SK-N-SH treated with all-trans-retinoic acid at 6 μM for 48 hours (cell line): ENCODE measurements around the gene ZNF322.
A peak's percentile ranks its signal among the peaks of the same experiment; 100 is the strongest.

Experiments
- ATAC-seq: fragments of 200-7000 bp; cut with Tn5 transposase; 3 replicates; pipeline ENCODE4 v1.9.1; 2020; ENCODE audit warnings: mild to moderate bottlenecking, moderate library complexity
- ARNTL ChIP-seq: fragments of 450-650 bp; formaldehyde crosslinking; IDR thresholded peaks from 2 replicates; pipeline ENCODE4 v1.5.0; 2020; ENCODE audit warnings: low read depth, mild to moderate bottlenecking, moderate library complexity, borderline replicate concordance
- BACH2 ChIP-seq: fragments of 250-450 bp; sonication (Bioruptor Pico); IDR thresholded peaks from 2 replicates; pipeline ENCODE4 v1.9.0; 2021; ENCODE audit warnings: mild to moderate bottlenecking, borderline replicate concordance
- CREB5 ChIP-seq: fragments of 250-450 bp; sonication (Bioruptor Pico); IDR thresholded peaks from 2 replicates; pipeline ENCODE4 v1.5.1; 2020; ENCODE audit warnings: low read depth, mild to moderate bottlenecking, moderate library complexity
- CSDC2 ChIP-seq: fragments of 250-450 bp; sonication (Bioruptor Pico); IDR thresholded peaks from 2 replicates; pipeline ENCODE4 v1.5.0; 2020; ENCODE audit warnings: mild to moderate bottlenecking, moderate library complexity
- GLIS3 ChIP-seq: fragments of 250-450 bp; sonication (Bioruptor Pico); IDR thresholded peaks from 2 replicates; pipeline ENCODE4 v1.5.0; 2020; ENCODE audit warnings: mild to moderate bottlenecking, moderate library complexity
- ISL1 ChIP-seq: fragments of 250-450 bp; sonication (Bioruptor Pico); IDR thresholded peaks from 2 replicates; pipeline ENCODE4 v2.1.2; 2022; ENCODE audit warnings: mild to moderate bottlenecking, moderate library complexity
- OSR1 ChIP-seq: fragments of 250-450 bp; sonication (Bioruptor Pico); IDR thresholded peaks from 2 replicates; pipeline ENCODE4 v1.8.0; 2022; ENCODE audit warnings: moderate library complexity, mild to moderate bottlenecking, inconsistent platforms
- PATZ1 ChIP-seq: fragments of 250-450 bp; sonication (Bioruptor Pico); IDR thresholded peaks from 2 replicates; pipeline ENCODE4 v1.8.0; 2020; ENCODE audit warnings: mild to moderate bottlenecking, moderate library complexity, borderline replicate concordance
- PPARA ChIP-seq: fragments of 250-450 bp; sonication (Bioruptor Pico); IDR thresholded peaks from 2 replicates; pipeline ENCODE4 v1.5.0; 2020; ENCODE audit warnings: mild to moderate bottlenecking, borderline replicate concordance
- SNAI2 ChIP-seq: fragments of 250-450 bp; sonication (Bioruptor Pico); IDR thresholded peaks from 2 replicates; pipeline ENCODE4 v1.5.0; 2020; ENCODE audit warnings: mild to moderate bottlenecking, moderate library complexity
- TCF4 ChIP-seq: fragments of 250-450 bp; sonication (Bioruptor Pico); IDR thresholded peaks from 2 replicates; pipeline ENCODE4 v1.8.0; 2021; ENCODE audit warnings: mild to moderate bottlenecking, moderate library complexity, borderline replicate concordance
- TOX ChIP-seq: fragments of 250-450 bp; sonication (Bioruptor Pico); IDR thresholded peaks from 2 replicates; pipeline ENCODE4 v1.8.0; 2021; ENCODE audit warnings: mild to moderate bottlenecking, moderate library complexity, borderline replicate concordance
- TSHZ2 ChIP-seq: fragments of 250-450 bp; sonication (Bioruptor Pico); IDR thresholded peaks from 2 replicates; pipeline ENCODE4 v1.5.0; 2020; ENCODE audit warnings: mild to moderate bottlenecking, moderate library complexity
- ZC3H10 ChIP-seq: fragments of 250-450 bp; sonication (Bioruptor Pico); IDR thresholded peaks from 2 replicates; pipeline ENCODE4 v1.5.1; 2021; ENCODE audit warnings: mild to moderate bottlenecking, moderate library complexity
- ZFP3 ChIP-seq: fragments of 250-450 bp; sonication (Bioruptor Pico); IDR thresholded peaks from 2 replicates; pipeline ENCODE4 v1.5.0; 2020; ENCODE audit warnings: mild to moderate bottlenecking, moderate library complexity
- ZFP30 ChIP-seq: fragments of 450-650 bp; formaldehyde crosslinking; IDR thresholded peaks from 2 replicates; pipeline ENCODE4 v1.5.0; 2022; ENCODE audit warnings: mild to moderate bottlenecking, moderate library complexity
- ZNF565 ChIP-seq: fragments of 450-650 bp; formaldehyde crosslinking; conservative IDR thresholded peaks from 2 replicates; pipeline ENCODE4 v1.5.0; 2020; ENCODE audit warnings: low read depth, mild to moderate bottlenecking, moderate library complexity
- ZNF70 ChIP-seq: fragments of 450-650 bp; formaldehyde crosslinking; IDR thresholded peaks from 2 replicates; pipeline ENCODE4 v1.5.0; 2020; ENCODE audit warnings: mild to moderate bottlenecking, moderate library complexity
- TF ChIP-seq, protein P1 (sequence below): fragments of 250-450 bp; sonication (Bioruptor Pico); IDR thresholded peaks from 2 replicates; pipeline ENCODE4 v1.5.1; 2021; ENCODE audit warnings: mild to moderate bottlenecking, moderate library complexity
- TF ChIP-seq, protein P2 (sequence below): fragments of 250-450 bp; sonication (Bioruptor Pico); IDR thresholded peaks from 2 replicates; pipeline ENCODE4 v1.8.0; 2021; ENCODE audit warnings: low read depth, mild to moderate bottlenecking, moderate library complexity, borderline replicate concordance

ZNF322 gene

DNA sequence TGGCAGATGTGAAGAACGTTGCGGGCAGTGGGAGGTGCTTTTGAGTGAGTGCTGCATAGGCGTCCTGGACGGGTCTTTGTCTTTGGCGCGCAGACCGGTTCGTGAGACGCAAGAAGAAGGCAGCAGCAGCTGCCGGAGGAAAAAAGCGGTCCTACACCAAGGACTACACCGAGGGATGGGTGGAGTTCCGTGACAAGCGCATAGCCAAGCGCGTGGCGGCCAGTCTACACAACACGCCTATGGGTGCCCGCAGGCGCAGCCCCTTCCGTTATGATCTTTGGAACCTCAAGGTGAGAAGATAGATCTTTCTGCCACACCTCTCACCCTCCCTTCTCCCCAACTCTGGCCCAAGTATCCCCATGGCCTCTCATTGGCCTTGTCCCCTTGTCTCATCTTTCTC is 61.7 kb downstream of the ZNF322 start:
- ATAC-seq, result no peak
- TF ChIP-seq ZNF70, result no peak
- TF ChIP-seq ARNTL, result no peak
- TF ChIP-seq ISL1 (CRISPR knock-in tag), result no peak
- TF ChIP-seq ZNF565 (CRISPR knock-in tag), result no peak
- TF ChIP-seq TOX (CRISPR knock-in tag), result no peak
- no peak for TF ChIP-seq TCF4
- no peak for TF ChIP-seq ZFP3 (CRISPR knock-in tag)
- no peak for TF ChIP-seq GLIS3 (CRISPR knock-in tag)
- no peak for TF ChIP-seq ZC3H10 (CRISPR knock-in tag)
- no peak for TF ChIP-seq BACH2 (CRISPR knock-in tag)
- no peak for TF ChIP-seq CREB5 (CRISPR knock-in tag)
- TF ChIP-seq PPARA (CRISPR knock-in tag), result no peak

GRCh38 chr6:26597389-26597766 is 62.2 kb downstream of the ZNF322 start:
- ATAC-seq, result no peak
- TF ChIP-seq ZNF70 (no peak), PPARA (CRISPR knock-in tag) (no peak), TOX (CRISPR knock-in tag) (no peak), BACH2 (CRISPR knock-in tag) (no peak), TSHZ2 (CRISPR knock-in tag) (no peak), TCF4 (no peak), CSDC2 (no peak), ZC3H10 (CRISPR knock-in tag) (no peak), ZFP3 (CRISPR knock-in tag) (no peak), SNAI2 (no peak), OSR1 (no peak), ZNF565 (CRISPR knock-in tag) (no peak)

DNA sequence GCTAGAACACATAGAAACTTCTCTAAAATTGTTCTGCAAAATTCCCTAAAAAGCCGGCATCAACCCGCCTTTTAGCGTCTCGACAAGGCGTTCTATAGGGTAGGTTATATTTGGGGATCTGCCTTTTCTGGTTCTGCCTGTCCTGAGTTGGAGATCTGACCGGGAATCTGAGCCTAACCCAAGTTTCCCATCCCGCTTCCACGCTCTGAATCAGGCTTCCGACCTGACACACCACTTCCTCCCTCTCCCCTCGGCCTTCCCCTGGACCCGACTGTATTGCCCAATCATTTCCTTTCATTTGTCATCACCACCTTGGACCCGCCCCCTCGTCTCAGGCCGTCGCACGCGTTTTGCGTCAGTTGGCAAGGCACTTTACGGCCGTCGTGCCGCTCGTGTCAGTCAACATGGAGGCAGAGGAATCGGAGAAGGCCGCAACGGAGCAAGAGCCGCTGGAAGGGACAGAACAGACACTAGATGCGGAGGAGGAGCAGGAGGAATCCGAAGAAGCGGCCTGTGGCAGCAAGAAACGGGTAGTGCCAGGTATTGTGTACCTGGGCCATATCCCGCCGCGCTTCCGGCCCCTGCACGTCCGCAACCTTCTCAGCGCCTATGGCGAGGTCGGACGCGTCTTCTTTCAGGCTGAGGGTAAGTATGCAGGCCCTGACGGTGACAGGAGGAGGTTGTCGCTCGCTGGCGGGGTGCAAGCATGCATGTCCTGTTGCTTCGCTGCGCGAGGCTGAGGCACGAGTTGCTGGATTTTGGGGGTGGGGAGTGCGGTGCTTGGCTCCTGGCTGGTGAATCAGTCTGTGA is 62.8 kb downstream of the ZNF322 start, which contains the start of gene ABT1:
Gene ABT1, plus strand, starts transcription at position 375 of the 810 bp plus-strand sequence. Its CDS starts 30 bp downstream, at position 405.
- TF ChIP-seq TOX (CRISPR knock-in tag) (no peak), CSDC2 (no peak), BACH2 (CRISPR knock-in tag) (no peak), ARNTL (no peak), ZFP3 (CRISPR knock-in tag) (no peak), OSR1 (no peak), CREB5 (CRISPR knock-in tag) (no peak), ISL1 (CRISPR knock-in tag) (no peak), PATZ1 (CRISPR knock-in tag) (no peak), ZFP30 (CRISPR knock-in tag) (no peak), ZNF565 (CRISPR knock-in tag) (no peak), TSHZ2 (CRISPR knock-in tag) (no peak), TCF4 (no peak), SNAI2 (no peak)
- TF ChIP-seq, protein P1, sequence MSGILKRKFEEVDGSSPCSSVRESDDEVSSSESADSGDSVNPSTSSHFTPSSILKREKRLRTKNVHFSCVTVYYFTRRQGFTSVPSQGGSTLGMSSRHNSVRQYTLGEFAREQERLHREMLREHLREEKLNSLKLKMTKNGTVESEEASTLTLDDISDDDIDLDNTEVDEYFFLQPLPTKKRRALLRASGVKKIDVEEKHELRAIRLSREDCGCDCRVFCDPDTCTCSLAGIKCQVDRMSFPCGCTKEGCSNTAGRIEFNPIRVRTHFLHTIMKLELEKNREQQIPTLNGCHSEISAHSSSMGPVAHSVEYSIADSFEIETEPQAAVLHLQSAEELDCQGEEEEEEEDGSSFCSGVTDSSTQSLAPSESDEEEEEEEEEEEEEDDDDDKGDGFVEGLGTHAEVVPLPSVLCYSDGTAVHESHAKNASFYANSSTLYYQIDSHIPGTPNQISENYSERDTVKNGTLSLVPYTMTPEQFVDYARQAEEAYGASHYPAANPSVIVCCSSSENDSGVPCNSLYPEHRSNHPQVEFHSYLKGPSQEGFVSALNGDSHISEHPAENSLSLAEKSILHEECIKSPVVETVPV (CRISPR knock-in tag), result no peak
- TF ChIP-seq, protein P2, sequence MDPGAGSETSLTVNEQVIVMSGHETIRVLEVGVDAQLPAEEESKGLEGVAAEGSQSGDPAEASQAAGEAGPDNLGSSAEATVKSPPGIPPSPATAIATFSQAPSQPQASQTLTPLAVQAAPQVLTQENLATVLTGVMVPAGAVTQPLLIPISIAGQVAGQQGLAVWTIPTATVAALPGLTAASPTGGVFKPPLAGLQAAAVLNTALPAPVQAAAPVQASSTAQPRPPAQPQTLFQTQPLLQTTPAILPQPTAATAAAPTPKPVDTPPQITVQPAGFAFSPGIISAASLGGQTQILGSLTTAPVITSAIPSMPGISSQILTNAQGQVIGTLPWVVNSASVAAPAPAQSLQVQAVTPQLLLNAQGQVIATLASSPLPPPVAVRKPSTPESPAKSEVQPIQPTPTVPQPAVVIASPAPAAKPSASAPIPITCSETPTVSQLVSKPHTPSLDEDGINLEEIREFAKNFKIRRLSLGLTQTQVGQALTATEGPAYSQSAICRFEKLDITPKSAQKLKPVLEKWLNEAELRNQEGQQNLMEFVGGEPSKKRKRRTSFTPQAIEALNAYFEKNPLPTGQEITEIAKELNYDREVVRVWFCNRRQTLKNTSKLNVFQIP, result no peak
- ATAC-seq, result peak; percentile 92
